SJCRH30 (cell line): ENCODE measurements around the gene SORCS3. TPM values are rescaled to one million over a fixed set of nuclear protein-coding genes. Genes with fewer than 3 reads are reported as not detected.

Experiments
- DNase-seq, 2 experiments: peaks; one replicate each; pipeline ENCODE4 v3.0.0-alpha.2; 2015 to 2020
- H3K27ac ChIP-seq: fragments of 250-450 bp; sonication (Bioruptor Pico); 2 replicates; pipeline ENCODE4 v1.5.1; 2020; ENCODE audit warnings: mild to moderate bottlenecking, moderate library complexity
- H3K27me3 ChIP-seq: fragments of 250-450 bp; sonication (Bioruptor Pico); 2 replicates; pipeline ENCODE4 v1.5.1; 2020; ENCODE audit warnings: mild to moderate bottlenecking, moderate library complexity
- H3K36me3 ChIP-seq: fragments of 250-450 bp; sonication (Bioruptor Pico); 2 replicates; pipeline ENCODE4 v1.5.1; 2020; ENCODE audit warnings: mild to moderate bottlenecking, moderate library complexity
- H3K4me1 ChIP-seq: fragments of 250-450 bp; sonication (Bioruptor Pico); 2 replicates; pipeline ENCODE4 v1.5.1; 2020; ENCODE audit warnings: mild to moderate bottlenecking, moderate library complexity
- H3K4me3 ChIP-seq: fragments of 250-450 bp; sonication (Bioruptor Pico); 2 replicates; pipeline ENCODE4 v1.5.1; 2020; ENCODE audit warnings: mild to moderate bottlenecking, moderate library complexity
- H3K9me3 ChIP-seq: fragments of 250-450 bp; sonication (Bioruptor Pico); replicated peaks from 2 replicates; pipeline ENCODE4 v1.5.1; 2020; ENCODE audit warnings: mild to moderate bottlenecking, moderate library complexity
- total RNA-seq: library from RNA; depleted of rRNA; stranded (reverse); fragments of >200 nt; shearing (Covaris generic); gene quantifications from 2 replicates; pipeline ENCODE4 v1.2.3, GENCODE V29; 2014

Gene SORCS3
- total RNA-seq, 1 experiment from 2014 or later, result not detected

DNA sequence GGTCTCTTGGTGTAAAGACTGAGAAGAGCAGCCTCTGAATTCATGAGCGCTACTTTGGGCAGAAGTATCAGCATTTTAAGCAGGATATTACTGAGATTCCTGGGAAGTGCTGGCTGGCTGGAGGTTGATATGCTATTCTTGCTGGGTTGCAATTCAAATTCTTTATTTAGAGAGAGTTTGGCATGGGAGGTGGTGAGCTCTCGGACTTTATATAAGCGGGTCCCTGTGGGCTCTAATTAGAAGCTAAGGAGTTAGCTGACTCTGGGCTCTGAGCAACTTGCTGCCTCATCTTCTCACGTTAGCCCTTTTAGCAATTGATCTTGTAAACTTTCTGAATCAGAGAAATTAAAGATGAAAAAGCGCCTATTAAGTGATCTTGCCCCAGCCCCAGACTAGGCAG, 430.9 kb downstream of the SORCS3 start:
- no peak overlapping the region for H3K27ac ChIP-seq
- no peak for DNase-seq
- H3K4me3 ChIP-seq, result no peak overlapping the region
- peaks cover 3% of the 10 kb centered on the region; the same call in 1 of the 2 replicates for H3K27me3 ChIP-seq
- no peaks in the 10 kb centered on the region for H3K4me1 ChIP-seq
- H3K9me3 ChIP-seq, result no peaks in the 10 kb centered on the region
- no peaks in the 10 kb centered on the region for H3K36me3 ChIP-seq

DNA sequence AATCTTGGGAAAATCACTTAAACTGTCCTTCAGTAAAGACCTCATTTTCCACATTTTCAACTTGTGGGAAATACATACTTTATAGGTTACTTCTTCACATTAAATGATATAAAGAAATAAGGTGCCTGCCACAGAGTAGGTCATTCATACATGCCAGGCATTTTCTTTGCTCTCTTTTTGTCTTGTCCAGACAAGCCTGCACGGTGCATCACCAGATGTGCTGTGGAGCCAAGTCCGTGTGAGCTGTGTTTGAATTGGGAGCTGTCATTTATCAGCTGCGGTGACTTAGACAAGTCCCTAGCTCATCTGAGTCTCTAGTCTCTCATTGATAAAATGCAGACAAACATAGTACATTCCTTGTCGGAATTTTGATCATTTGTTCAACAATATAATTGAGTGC, 432.9 kb downstream of the SORCS3 start:
- no peak overlapping the region for H3K4me3 ChIP-seq
- H3K9me3 ChIP-seq, result no peaks in the 10 kb centered on the region
- no peaks in the 10 kb centered on the region for H3K36me3 ChIP-seq
- no peak for DNase-seq
- no peaks in the 10 kb centered on the region for H3K4me1 ChIP-seq
- H3K27ac ChIP-seq, result no peak overlapping the region
- H3K27me3 ChIP-seq, result peaks cover 3% of the 10 kb centered on the region; the same call in 1 of the 2 replicates

GRCh38 chr10:105075031-105075430, 433.9 kb downstream of the SORCS3 start:
- Histone ChIP-seq H3K36me3 (no peaks in the 10 kb centered on the region), H3K9me3 (no peaks in the 10 kb centered on the region), H3K27ac (no peak overlapping the region), H3K27me3 (peaks cover 3% of the 10 kb centered on the region; the same call in 1 of the 2 replicates), H3K4me3 (no peak overlapping the region), H3K4me1 (no peaks in the 10 kb centered on the region)
- no peak for DNase-seq

DNA sequence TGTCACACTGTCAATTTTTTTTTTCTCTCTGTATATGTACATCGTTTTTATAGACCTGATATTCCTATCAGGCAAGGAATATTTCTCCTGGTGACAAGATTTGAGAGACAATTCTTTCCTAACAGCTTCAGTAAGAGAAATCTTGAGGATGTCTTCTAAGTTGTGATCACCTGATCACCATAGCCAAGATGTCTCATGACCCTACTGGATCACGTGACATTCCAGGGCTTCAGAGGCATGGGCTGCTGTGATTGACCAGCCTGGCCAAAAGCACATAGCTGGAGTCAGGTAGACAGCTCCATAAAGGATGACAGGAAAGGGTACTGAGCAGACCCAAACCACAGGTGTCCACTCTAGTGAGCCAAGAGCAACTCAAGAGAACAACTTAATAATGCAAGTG, 444.9 kb downstream of the SORCS3 start:
- no peaks in the 10 kb centered on the region for H3K4me1 ChIP-seq
- 0 out of 2 replicates have a peak, but pooled peaks cover 8% of the 10 kb centered on the region for H3K27me3 ChIP-seq
- no peaks in the 10 kb centered on the region for H3K9me3 ChIP-seq
- H3K36me3 ChIP-seq, result no peaks in the 10 kb centered on the region
- no peak overlapping the region for H3K4me3 ChIP-seq
- no peak overlapping the region for H3K27ac ChIP-seq
- no peak for DNase-seq

DNA sequence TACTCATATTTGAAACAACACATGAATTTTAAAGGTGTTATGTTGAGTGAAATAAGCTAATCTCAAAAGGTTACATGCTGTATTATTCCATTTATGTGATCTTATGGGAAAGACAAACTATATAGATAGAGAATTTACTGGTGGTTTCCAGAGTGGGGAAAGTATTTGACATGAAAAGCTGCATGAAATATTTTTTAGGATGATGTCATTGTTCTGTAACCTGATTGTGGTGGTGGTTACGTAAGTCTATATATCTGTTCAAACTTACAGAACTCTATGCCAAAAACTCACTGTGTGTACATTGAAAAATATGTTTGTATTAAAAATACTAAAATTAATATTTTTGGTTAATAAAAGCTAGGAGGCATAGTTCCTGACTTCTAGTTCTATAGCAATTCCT, 453.0 kb downstream of the SORCS3 start:
- Histone ChIP-seq H3K4me1 (peaks cover 3% of the 10 kb centered on the region; the same call in 1 of the 2 replicates), H3K9me3 (no peaks in the 10 kb centered on the region), H3K27ac (no peak overlapping the region), H3K27me3 (0 out of 2 replicates have a peak, but pooled peaks cover 5% of the 10 kb centered on the region), H3K36me3 (no peaks in the 10 kb centered on the region), H3K4me3 (no peak overlapping the region)
- no peak for DNase-seq

DNA sequence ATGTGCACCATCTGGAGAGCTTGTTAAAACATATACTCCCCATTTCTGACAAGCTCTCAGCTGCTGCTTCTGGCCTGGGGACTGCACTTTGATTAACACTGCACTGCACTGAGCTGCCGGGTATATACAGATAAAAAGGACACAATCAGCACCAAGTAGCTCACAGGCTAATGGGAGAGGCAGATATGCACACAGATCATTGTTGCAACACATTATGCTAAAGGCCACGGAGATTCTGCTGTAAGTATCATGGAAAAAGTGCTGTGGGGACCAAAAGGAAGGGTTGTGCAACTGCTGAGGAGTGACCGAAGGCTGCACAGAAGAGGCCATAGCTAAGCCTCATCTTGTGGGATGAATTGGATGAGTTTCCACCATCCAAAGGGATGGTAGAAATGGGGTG, 455.2 kb downstream of the SORCS3 start:
- Histone ChIP-seq H3K4me3 (no peak overlapping the region), H3K36me3 (no peaks in the 10 kb centered on the region), H3K9me3 (no peaks in the 10 kb centered on the region), H3K4me1 (peaks cover 3% of the 10 kb centered on the region; the same call in 1 of the 2 replicates), H3K27me3 (peaks cover 9% of the 10 kb centered on the region; the same call in 1 of the 2 replicates), H3K27ac (no peak overlapping the region)
- no peak for DNase-seq

- H3K4me3 ChIP-seq, result no peak overlapping the region
- DNase-seq, result no peak
- no peaks in the 10 kb centered on the region for H3K36me3 ChIP-seq
- no peaks in the 10 kb centered on the region for H3K4me1 ChIP-seq
- H3K9me3 ChIP-seq, result no peaks in the 10 kb centered on the region
- no peak overlapping the region for H3K27ac ChIP-seq
- H3K27me3 ChIP-seq, result peaks cover 9% of the 10 kb centered on the region; the same call in 1 of the 2 replicates
Observed at GRCh38 chr10:105102977-105103376, 461.9 kb downstream of the SORCS3 start.

- Histone ChIP-seq H3K27me3 (peaks cover 5% of the 10 kb centered on the region; the same call in 1 of the 2 replicates), H3K4me1 (no peaks in the 10 kb centered on the region), H3K4me3 (no peak overlapping the region), H3K9me3 (no peaks in the 10 kb centered on the region), H3K36me3 (no peaks in the 10 kb centered on the region), H3K27ac (no peak overlapping the region)
- no peak for DNase-seq
Observed at GRCh38 chr10:105104297-105104696, 463.2 kb downstream of the SORCS3 start.

GRCh38 chr10:105109164-105109563, 468.1 kb downstream of the SORCS3 start:
- H3K27me3 ChIP-seq, result no peaks in the 10 kb centered on the region; the same call in 1 of the 2 replicates
- no peak for DNase-seq
- H3K4me1 ChIP-seq, result no peaks in the 10 kb centered on the region
- H3K4me3 ChIP-seq, result no peak overlapping the region
- H3K27ac ChIP-seq, result no peak overlapping the region
- H3K9me3 ChIP-seq, result no peaks in the 10 kb centered on the region
- H3K36me3 ChIP-seq, result no peaks in the 10 kb centered on the region

DNA sequence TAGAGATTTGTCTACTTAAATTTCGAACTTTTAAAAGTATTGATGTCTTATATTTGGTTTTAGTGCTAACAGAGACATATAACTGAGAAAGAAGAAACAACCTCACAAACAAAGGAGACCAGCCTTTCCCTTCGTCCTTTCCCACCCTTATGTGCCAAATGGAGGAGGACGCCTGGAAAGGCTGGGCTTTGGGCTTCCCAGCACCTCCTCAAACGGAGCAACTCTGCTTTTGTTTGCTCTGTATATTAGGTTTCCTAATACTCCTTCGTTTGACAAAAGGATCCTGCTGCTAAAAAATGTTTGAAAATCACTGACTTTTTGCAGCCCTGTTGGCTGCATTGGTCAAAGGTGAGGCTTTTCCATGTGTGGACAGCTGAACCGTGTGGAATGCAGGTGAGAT, 471.8 kb downstream of the SORCS3 start:
- Histone ChIP-seq H3K4me1 (no peaks in the 10 kb centered on the region), H3K9me3 (no peaks in the 10 kb centered on the region), H3K36me3 (no peaks in the 10 kb centered on the region), H3K27me3 (no peaks in the 10 kb centered on the region), H3K4me3 (no peak overlapping the region), H3K27ac (no peak overlapping the region)
- no peak for DNase-seq

- H3K27ac ChIP-seq, result no peak overlapping the region
- no peaks in the 10 kb centered on the region for H3K9me3 ChIP-seq
- no peak for DNase-seq
- no peaks in the 10 kb centered on the region for H3K36me3 ChIP-seq
- no peaks in the 10 kb centered on the region for H3K27me3 ChIP-seq
- no peaks in the 10 kb centered on the region for H3K4me1 ChIP-seq
- no peak overlapping the region for H3K4me3 ChIP-seq
Observed at GRCh38 chr10:105113666-105114065, 472.6 kb downstream of the SORCS3 start.

DNA sequence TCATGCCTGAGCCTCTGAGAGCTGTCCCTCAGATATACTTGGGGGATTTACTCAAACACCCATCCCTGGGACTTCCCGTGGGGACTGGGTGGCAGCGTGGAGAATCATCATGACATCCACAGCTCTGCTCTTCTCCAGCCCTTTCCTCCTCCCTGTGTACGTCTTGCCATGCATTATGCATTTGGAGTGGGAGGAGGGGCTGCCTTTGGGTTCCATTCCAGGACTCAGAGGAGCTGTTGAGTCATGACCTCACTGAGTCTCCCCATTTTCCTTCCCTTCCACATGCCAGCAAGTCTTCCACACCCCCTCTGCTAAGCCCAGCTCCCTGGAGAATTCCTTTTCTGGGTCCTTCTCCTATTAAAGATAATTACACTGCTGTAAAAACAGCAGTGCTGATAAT, 480.7 kb downstream of the SORCS3 start:
- no peak overlapping the region for H3K27ac ChIP-seq
- H3K4me3 ChIP-seq, result no peak overlapping the region
- no peaks in the 10 kb centered on the region for H3K4me1 ChIP-seq
- H3K9me3 ChIP-seq, result no peaks in the 10 kb centered on the region
- H3K36me3 ChIP-seq, result no peaks in the 10 kb centered on the region
- DNase-seq, result no peak
- no peaks in the 10 kb centered on the region; the same call in 1 of the 2 replicates for H3K27me3 ChIP-seq

DNA sequence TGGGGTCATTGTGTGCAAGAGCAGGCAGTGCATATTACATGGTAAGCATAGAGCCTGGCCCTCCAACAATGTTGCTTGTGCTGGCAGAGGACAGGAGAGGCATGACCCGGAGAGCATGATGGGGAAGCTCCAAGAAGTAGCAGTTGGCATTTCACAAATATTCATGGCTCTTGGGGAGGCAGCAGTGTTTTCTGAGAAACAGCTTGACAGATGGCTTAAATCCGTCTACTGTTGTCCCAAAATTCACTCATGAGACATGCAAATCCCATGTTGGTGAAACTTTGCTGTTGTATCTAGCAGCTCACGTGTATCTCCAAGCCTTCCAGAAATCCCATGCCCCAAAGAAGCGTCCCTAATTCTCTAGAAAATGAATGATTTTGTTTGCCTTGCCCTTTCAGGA, 487.0 kb downstream of the SORCS3 start:
- Histone ChIP-seq H3K4me3 (no peak overlapping the region), H3K9me3 (no peaks in the 10 kb centered on the region), H3K4me1 (no peaks in the 10 kb centered on the region), H3K27me3 (no peaks in the 10 kb centered on the region; the same call in 1 of the 2 replicates), H3K36me3 (no peaks in the 10 kb centered on the region), H3K27ac (no peak overlapping the region)
- no peak for DNase-seq

DNA sequence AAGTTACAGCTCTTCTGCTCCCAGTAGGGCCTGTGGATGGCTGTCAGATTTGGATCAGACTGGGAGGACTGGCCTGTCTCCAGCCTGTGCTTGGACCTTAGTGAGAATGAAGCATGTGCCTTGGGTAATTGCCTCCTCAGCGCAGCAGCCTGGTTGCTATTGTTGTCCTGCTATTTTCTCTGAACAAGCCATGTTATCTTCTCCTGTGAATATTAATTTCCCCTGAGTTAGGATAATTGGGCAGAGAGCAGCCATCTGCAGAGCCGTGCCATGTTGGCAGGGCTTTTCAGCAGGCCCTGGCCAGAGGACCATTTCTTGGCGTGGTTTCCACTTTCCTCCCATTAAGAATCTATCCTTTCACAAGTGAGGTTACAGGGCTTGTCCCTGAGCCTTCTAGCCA, 497.3 kb downstream of the SORCS3 start:
- Histone ChIP-seq H3K27me3 (peaks cover 6% of the 10 kb centered on the region; the same call in 1 of the 2 replicates), H3K4me3 (no peak overlapping the region), H3K27ac (no peak overlapping the region), H3K4me1 (no peaks in the 10 kb centered on the region), H3K9me3 (no peaks in the 10 kb centered on the region), H3K36me3 (no peaks in the 10 kb centered on the region)
- DNase-seq, result no peak

DNA sequence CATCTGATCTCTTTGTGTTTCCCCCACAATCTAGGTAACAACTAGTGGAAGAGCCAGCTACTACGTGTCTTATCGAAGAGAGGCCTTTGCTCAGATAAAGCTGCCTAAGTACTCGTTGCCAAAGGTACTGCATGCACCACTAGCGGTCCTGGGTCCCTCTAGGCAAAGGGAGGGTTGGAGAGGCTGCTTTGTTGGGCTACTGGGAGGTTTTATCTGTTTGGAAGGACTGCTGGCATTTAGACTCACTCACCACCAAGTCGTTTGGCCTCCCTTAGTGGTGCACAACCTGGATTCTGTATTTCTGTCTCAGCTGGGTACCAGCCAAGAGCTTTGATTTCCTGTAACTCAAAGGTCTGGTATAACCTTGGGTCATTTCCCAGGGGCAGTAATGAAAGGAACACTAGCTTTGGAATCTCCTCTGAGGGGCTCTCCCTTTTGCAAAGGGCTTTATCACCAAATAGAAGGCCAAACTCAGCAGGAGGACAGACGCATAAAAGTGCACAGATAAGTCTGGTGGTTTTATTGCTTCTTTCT, 498.3 kb downstream of the SORCS3 start:
- no peaks in the 10 kb centered on the region for H3K36me3 ChIP-seq
- H3K4me1 ChIP-seq, result no peaks in the 10 kb centered on the region
- H3K27ac ChIP-seq, result no peak overlapping the region
- no peak for DNase-seq
- H3K27me3 ChIP-seq, result peaks cover 6% of the 10 kb centered on the region; the same call in 1 of the 2 replicates
- no peak overlapping the region for H3K4me3 ChIP-seq
- H3K9me3 ChIP-seq, result no peaks in the 10 kb centered on the region

DNA sequence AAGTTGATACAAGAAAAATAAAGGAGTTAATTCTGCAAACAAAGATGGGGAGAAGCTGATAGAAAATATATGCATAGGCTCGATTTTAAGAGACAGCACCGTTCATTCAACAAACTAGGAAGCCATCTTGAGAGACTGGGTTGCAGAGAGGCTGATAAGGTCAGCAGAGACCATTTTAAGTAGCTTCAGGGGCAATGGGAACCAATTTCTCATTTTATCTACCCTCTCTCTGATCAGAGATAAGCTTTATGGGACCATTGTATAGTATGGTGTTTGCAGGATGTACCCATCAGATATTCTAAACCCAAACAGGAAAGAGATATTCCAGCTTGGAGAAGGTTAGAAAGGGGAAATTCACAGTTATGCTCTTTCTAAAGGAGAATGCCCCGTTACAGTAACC, 499.5 kb downstream of the SORCS3 start:
- no peaks in the 10 kb centered on the region for H3K9me3 ChIP-seq
- H3K27ac ChIP-seq, result no peak overlapping the region
- no peak for DNase-seq
- no peaks in the 10 kb centered on the region for H3K36me3 ChIP-seq
- no peak overlapping the region for H3K4me3 ChIP-seq
- H3K4me1 ChIP-seq, result no peaks in the 10 kb centered on the region
- peaks cover 6% of the 10 kb centered on the region; the same call in 1 of the 2 replicates for H3K27me3 ChIP-seq
